ENCODE results near the gene MS4A8.
"Not testable (repeated sequence)": the region's sequence is repeated elsewhere in the genome, so short reads cannot be mapped to it uniquely, and the experiment has no call there.

Gene MS4A8, protein sequence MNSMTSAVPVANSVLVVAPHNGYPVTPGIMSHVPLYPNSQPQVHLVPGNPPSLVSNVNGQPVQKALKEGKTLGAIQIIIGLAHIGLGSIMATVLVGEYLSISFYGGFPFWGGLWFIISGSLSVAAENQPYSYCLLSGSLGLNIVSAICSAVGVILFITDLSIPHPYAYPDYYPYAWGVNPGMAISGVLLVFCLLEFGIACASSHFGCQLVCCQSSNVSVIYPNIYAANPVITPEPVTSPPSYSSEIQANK

DNA sequence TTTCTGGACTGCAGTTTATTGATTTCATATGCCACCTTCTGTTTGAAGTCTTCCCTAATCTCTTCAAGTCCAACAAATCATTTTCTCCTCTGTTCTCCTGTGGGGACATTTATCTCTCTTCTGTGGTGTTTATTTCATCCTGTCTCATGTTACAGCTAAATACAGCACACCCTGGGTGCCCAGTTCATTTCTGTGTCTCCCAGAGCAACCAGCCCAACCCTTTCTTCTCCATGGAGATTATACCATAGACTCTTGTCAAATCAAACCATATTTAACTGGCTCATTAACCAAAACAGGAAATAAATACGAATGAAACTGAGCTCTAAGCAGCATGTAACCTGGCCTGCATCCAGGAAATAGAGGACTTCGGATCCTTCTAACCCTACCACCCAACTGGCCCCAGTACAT is at the start of gene MS4A8:
TSS of gene MS4A8 (plus strand) at position 329 of the 408 bp plus-strand sequence. CDS start 1,249 bp downstream, outside the sequence.
- DNase-seq: no peak

DNA sequence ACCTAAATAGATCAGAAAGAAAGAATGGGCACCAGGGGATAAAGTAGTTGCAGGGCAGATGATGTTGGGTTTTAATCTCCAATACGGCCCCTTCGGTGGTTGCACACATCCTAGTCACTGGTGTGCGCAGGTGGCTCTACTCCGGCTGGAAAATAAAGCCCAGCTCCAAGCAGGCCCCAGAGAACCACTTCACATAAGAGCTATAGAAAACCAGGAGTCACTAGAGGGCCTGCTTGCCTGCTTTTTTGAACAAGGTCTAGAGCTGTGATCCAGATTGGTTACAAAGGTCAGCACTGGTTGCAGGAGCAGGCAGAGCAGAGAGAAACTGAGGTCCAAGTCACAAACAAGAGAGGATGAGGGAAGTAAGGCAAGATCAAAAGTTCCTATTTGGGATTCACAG is 41.5 kb upstream of the MS4A8 start:
- no peak for DNase-seq

DNA sequence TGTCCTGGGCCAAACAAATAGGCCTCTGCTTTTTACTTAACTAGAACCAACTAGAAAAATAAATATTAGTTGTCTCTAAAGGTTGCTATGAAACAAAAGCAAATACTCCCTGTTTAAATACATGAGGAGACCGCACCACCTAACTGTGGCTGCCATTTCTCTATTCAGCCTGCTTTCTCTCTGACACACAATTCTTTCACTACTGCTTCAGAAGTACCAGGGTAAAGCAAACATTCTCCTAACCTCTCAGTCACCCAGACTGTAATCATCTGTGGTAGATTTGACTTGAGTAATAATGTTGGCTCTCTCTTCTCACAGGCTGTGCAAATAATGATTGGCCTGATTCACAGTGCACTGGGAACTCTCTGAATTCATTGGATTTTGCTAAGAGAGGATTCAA is 41.0 kb upstream of the MS4A8 start:
- DNase-seq: no peak

DNA sequence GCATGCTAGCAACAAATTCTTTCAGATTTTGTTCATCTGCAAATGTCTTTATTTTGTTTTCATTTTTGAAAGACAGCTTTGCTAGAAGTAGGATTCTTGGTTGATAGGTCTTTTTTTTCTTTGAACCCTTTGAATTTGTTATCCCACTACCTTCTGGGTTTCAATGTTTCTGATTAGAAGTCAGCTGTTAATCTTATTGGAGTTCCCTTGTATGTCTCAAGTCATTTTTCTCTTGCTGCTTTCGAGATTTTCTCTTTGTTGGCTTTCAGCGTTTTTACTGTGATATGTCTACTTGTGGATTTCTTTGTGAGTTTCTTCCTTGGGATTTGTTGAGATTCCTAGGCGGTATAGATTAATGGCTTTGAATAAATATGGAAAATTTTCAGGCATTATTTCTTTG is 27.2 kb upstream of the MS4A8 start:
- DNase-seq: no peak

DNA sequence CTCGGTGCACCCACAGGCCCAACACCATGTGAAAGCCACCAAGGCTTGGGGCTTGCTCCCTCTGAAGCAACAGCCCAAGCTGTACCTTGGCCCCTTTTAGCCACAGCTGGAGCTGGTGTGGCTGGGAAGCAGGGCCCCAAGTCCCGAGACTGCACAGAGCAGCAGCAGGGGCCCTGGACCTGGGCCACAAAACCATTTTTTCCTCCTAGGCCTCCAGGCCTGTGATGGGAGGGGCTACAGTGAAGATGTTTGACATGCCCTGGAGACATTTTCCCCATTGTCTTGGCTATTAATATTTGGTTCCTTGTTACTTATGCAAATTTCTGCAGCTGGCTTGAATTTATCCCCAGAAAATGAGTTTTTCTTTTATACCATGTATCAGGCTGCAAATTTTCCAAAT is 21.2 kb upstream of the MS4A8 start:
- DNase-seq: not testable (repeated sequence)

DNA sequence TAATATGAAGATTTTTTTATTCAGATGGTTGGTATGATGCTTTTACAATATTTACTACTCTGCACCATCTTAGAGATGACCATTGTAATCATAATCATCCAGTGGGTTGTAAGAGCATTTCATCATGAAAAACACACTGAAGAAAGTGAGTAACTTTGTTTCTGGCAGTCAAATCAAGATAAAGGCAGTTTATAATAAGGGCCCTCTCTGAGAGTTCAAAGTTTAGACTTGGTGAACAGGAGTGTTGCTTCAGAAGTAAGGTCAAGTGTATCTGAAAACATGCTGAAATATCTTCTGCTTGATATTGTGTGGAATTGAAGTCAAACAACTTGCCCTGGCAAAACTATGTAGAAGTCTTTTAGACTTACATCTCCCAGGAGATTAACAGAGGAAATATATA is 19.5 kb upstream of the MS4A8 start:
- no peak for DNase-seq

DNA sequence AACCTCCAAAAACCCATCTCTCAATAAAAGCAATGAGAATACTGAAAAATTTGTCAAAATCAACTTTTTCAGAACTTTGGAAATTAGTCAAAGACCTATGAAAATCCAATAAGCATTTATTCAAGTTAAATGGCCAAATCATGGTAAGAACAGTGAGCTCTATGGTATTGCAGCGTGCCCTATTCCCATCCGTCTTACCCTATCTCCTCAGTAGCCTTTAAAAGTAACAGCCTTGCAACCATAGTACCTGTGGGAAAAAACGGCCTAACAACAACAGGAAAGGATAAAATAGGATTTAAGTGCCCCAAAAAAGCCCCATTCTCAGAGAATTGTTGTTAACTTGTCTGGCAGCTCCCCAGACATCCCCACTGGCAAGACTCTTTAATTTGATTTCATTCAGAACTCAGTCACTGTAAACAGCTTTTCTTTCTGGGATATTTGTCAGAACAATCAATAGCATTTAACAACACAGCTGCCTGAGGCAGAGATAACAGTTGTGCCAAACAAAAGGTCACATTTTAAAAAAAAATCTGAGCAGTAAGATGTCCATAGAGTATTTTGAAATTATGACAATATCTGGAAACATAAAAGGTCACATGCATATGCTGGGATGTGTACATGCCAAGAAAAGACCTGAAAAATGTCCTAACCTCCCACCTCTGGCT is 18.8 kb upstream of the MS4A8 start:
- no peak for DNase-seq

DNA sequence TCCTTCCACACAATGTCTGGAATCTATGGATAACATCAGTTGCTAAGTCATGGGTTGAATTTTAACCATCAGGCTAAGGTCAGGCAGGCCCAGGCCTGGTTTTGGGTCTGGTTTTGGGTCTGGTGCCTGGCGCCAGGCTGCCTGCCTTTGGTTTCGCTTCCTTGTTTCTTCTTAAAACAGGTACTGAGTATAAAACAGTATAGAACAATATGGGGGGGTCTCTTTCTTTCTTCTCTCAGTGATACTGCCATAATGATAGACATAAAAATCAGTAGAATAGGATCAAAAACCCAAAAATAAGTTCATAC is 14.9 kb upstream of the MS4A8 start:
- not testable (repeated sequence) for DNase-seq

DNA sequence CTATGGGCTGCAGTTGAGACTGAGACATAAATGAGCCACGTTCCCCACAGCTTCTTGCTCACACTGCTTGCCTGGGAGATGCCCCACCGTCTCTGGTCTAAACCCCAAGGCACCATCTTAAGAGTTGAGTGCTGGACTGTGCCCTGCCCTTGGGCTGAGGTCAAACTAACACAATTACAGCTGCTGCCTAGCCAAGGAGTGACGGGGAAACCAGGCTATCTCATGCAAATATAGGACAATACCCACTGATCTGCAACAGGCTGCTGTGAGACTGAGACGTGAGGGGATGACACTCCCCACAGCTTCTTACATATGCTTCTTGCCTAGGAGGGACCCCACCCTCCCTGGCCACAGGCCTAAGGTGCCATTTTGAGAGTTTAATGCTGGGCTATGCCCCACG is 7.8 kb upstream of the MS4A8 start:
- no peak for DNase-seq

DNA sequence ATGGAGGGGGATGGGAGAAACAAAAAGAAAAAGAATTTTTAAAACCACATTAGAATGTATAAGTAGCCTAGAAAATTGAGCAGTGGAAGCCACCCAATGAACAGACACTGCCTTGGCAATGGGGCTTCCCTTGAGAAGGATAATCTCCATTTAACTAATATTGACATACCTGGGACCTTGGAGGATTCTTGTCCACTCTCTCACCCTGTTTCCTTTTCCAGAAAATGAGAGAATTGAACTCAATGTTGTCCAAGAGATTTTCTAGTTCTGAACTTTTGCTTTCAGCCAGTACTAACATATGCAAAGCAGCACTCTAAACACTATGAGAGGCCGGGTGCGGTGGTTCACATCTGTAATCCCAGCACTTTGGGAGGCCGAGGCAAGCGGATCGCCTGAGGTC is 524 bp downstream of the MS4A8 start:
- no peak for DNase-seq

DNA sequence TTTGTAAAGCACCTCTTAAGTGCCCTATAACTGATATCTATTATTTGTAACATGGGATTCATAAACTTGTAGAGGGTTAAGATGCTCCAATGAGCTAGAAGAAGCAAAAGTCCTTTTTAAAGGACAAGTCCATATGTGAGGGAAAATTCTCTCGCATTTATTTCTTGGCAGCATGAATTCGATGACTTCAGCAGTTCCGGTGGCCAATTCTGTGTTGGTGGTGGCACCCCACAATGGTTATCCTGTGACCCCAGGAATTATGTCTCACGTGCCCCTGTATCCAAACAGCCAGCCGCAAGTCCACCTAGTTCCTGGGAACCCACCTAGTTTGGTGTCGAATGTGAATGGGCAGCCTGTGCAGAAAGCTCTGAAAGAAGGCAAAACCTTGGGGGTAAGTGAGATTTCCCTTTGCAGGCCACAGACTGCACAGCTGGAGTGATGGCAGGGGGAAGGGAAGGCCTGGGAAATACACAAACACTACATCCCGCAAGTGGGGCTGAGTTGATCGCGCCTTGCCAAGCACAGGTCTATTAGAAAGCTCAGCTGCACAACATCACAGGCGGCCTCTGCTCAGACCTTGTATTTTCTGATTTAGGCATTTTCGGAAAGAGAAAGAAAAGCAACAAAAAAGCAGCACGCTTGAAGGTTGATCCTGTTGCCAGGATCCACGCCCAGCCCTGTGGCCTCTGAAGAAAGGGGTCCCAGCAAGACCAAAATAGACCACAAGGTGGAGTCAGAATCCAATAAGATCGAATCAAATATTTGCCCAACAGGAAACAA is 1.5 kb downstream of the MS4A8 start:
- no peak for DNase-seq

DNA sequence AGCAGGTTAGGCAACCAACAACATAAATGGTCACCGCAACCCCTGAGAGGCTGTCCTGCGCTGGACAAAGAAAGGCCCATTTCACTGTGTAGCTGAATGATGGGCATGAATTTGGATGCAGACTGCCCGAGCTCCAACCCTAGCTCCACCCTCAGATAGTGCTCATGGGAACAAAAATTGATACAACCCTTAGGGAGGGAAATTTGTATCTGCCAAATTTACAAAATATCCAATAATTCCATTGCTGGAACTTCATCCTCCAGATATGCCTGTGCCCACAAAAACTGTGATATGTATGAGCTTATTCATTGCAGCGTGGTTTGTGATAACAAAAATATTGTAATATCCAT is 2.0 kb downstream of the MS4A8 start:
- DNase-seq: no peak

DNA sequence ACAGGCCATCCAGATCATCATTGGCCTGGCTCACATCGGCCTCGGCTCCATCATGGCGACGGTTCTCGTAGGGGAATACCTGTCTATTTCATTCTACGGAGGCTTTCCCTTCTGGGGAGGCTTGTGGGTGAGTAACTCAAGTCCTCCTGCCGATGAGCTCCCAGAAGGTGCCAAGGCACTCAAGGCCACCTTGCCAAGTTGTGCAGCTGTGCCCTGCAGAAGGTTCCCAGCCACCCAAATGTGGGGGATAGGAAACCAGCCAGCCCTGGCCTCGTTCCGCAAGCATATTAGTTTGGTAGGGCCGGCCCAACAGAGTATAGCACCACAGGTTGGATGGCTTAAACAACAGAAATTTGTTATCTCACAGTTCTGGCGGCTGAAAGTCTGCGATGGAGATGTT is 4.0 kb downstream of the MS4A8 start:
- no peak for DNase-seq

DNA sequence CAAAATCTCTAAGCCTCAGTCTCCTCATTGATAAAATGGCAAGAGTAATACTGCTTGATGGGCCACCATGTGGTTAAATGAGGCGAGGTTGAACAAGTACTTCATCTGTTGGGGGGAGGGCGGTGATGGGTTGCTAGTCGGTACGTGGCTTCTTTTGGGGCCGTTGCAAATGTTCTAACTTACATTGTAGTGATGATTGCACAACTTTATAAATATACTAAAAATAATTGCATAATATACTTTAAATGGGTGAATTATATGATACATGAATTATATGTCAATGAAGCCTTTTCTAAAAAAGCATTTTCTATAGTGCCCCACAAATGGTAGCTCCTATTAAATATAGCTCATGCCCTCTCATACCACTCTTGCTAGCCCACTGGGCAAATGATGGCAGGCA is 6.5 kb downstream of the MS4A8 start:
- no peak for DNase-seq

DNA sequence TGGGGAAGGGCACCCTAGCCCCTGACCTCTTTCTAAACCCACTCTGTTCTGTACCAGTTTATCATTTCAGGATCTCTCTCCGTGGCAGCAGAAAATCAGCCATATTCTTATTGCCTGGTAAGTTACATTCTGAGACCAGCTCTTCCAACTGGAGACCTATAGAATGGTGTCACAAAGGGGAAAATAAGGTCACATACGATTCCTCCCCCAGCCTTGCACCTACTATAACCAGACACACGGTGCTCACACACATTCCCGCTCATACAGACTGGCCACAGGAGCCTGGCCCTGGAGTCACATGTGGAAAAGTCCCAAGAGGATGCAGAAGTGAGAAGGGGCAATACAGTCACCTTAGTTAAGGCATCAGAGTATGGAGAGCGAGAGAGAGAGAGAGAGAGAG is 7.5 kb downstream of the MS4A8 start:
- DNase-seq: no peak

DNA sequence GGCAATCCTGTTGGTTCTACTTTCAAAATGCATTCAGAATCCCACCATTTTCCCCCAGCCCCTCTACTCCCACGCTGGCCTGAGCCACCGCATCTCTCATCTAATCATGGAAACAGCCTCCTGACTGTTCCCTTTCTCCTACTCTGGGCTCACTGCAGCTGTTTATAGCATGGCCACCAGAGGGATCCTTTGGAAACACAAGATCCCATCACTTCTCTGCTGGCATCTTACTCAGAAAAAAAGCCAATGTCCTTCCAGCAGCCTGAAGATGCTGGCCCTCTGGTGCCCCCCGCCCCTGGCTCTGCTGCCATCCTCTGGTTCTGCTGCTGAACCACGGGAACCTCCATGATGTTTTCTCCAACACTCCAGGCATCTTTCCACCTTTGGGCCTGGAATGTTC is 11.1 kb downstream of the MS4A8 start:
- DNase-seq: no peak

DNA sequence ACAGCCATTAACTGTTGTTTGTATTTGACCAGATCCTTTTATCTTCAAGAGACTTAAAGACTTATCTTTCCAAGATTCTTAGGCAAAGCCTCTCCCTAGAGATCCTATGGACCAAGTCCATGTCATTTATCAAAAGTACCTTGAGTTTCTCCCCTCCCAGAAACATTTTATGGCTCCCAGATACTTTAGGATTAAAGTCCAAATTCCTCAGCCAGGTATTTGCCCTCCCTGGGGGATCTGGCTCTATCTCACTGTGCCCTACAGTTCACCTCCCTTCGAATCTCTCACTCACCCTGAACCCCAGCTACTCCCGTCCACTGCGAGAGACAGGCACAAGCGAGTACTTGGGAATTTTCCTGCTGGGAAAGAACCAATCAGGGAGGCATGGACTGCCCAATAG is 11.9 kb downstream of the MS4A8 start:
- DNase-seq: no peak

DNA sequence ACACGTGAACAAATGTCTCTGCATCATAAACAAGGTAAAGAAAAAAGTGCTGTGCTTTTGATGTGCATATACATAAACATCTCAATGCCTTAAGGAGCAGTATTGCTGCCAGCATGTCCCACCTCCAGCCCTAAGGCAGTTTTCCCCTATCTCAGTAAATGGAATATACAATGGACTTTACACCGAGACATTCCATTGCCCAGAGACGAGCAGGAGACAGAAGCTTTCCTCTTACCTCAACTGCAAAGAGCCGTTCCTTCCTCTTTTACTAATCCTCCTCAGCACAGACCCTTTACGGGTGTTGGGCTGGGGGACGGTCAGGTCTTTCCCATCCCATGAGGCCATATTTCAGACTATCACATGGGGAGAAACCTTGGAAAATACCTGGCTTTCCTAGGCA is 14.0 kb downstream of the MS4A8 start:
- DNase-seq: not testable (repeated sequence)

DNA sequence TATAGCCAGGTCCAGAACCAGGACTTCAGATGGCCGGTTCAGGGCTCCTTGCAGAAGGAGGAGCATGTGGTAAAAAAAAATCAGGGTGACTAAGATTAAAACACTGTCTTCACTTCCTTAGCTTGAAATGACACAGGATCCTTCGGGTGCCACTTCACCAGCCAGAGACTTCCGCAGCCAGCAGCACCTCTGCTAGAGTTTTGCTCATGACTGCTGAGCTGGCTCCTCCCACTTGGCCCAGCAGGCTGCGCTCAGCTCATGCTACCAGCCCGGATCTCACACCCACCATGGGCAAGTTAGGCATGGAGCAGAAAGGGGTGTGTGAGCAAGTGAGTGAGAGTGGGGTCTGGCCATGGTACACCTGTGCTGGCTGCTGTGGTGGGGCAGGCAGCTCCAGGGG is 18.5 kb downstream of the MS4A8 start:
- no peak for DNase-seq

DNA sequence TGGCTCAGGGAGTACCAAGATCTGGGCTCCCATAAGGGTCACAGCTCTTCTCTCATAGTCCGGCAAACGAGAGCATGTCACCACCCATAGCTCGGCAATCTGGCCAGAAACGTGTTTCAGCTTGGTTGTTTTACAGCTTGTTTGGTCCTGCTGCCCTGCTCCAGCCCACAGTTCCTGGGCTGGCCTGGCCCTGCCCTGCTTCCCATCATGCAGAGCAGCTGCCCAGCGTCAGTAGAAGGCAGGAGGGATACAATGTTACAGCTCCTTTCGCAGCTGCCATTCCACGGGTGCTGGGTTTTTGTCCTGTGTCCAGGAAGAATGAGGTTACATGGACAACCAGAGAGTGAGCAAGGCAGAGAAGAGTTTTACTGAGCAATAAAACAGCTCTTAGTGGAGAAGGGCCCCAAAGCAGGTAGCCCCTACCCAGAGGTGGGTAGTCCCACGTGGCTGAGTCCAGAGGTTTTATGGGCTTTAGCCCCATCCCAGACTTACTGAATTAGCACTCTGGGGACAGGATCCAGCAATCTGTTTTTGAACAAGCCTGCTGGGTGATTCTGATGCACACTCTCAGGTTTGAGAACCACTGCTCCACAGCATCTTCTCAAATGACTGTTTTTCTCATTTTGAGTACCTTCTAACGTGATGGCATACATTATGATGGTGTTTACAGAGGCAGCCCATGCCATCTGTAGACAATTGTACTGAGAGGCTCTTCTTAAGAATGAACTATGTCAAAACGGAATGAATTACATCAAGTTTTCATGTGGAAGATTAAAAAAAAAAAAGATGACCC is 19.3 kb downstream of the MS4A8 start:
- DNase-seq: no peak

DNA sequence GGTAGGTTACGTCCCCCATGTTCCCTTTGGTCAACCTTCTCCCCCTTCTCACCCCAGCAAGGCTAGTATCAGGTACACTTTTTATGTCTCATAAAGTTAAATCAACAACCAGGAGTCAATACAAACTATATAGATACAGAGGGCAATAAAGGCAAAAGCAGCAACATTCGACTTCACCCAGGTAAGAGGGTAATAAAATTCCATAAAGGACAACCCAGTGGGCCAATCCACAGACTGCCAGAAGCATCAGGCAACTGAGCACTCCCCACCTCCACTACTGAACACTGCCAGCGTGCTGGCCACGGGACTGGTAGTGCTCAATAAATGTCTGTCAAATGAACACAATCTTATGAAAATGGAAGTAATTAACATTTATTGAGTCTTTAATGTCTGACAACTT is 20.0 kb downstream of the MS4A8 start:
- DNase-seq: no peak

DNA sequence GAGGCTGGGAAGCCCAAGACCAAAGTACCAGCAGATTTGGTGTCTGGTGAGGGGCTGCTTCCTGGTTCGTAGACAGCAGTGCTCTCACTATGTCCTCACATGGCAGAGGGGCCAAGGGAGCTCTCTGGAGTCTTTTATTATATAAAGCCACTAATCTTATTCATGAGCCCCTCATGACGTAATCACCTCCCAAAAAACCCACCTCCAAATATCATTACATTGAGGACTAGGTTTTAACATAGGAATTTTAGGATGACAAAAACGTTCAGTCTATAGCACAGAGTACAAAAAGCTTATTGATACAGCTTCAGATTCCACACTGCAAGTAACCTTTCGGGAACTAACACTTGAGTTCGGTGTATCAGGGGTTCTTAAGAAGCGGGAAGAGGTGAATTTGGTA is 21.0 kb downstream of the MS4A8 start:
- no peak for DNase-seq

DNA sequence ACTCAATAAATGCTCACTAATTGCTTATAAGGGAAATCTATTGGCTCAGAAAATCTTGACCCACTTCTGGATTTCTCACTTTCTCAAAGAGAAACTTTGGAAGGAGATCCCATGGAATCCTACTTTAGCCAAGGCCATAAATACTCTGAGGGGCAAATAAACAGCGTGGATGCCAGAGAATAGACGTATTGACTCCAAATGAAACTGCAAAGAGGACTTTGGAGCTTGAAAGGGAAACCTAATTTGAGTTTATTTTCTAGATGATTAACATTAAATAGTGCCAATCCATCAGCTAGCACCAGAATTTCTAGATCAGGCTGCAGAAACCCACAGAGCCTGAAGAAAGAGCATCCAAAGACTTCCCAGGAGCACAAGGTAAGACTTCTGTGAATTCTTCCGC is 25.0 kb downstream of the MS4A8 start, which contains the start of gene MS4A18:
TSS of gene MS4A18 (plus strand) at position 301 of the 400 bp plus-strand sequence.
- no peak for DNase-seq

DNA sequence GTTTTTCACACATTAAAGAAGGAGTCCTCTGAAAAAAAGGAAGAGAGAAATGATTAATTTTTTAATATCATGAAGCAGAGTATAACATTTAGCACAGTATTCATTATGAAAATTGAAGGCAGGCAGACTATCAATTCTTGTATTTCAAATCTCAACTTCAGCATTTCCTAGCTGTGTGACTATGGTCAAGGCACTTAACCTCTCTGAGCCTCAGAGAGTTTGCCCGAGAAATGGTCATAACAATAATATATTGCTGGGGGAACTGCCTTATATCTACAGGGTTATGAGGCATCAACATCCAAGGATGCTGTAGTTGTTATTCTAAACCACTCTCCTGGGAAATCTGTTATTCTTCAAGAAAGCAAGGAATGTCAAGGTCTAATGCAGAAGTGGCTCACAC is 26.2 kb downstream of the MS4A8 start:
- DNase-seq: no peak

All from CD4-positive, alpha-beta T cell treated with Interleukin-4 for 4 hours (primary cell).